Measurements from ENCODE around the gene KSR2. TPM values are rescaled to one million over a fixed set of nuclear protein-coding genes. Genes with fewer than 3 reads are reported as not detected.

The KSR2 gene
- total RNA-seq, 1 experiment from 2014 or later = not detected

- no peak overlapping the region for H3K27ac ChIP-seq (ENCODE audit: low read depth, low read length, poor library complexity, severe bottlenecking)
- H3K4me1 ChIP-seq (ENCODE audit: insufficient read depth, low read length, poor library complexity, severe bottlenecking) = no peaks in the 10 kb centered on the region
- DNase-seq (ENCODE audit: low spot score) = no peak
- CTCF ChIA-PET = no interaction called here
- H3K4me3 ChIP-seq (ENCODE audit: low read depth, low read length, poor library complexity, severe bottlenecking) = no peak overlapping the region
- TF ChIP-seq EZH2 (IDR thresholded peaks at IDR 0.05; ENCODE audit: borderline replicate concordance, low read depth, low read length, poor library complexity, severe bottlenecking) (no peak), CTCF (conservative IDR thresholded peaks at IDR 0.05; ENCODE audit: low read depth, low read length) (no peak)
- H3K9me3 ChIP-seq (ENCODE audit: low read depth, low read length, poor library complexity, severe bottlenecking) = no peaks in the 10 kb centered on the region
- POLR2A ChIA-PET (ENCODE audit: low non-redundant PET) = no interaction called here
- H3K27me3 ChIP-seq (replicated peaks; ENCODE audit: insufficient read depth, low read depth, low read length, poor library complexity) = peaks cover 23% of the 10 kb centered on the region
- intact Hi-C loops (cut with micrococcal nuclease; ENCODE audit: unreplicated experiment) = no loop called here
- no TSS peak for BruUV-seq (replicated peaks)
- H3K36me3 ChIP-seq (ENCODE audit: insufficient read depth, low read length, poor library complexity, severe bottlenecking) = no peaks in the 10 kb centered on the region
Measured at GRCh38 chr12:117714203-117714602, 254.6 kb downstream of the KSR2 start.

- intact Hi-C loops (cut with micrococcal nuclease; ENCODE audit: unreplicated experiment) = no loop called here
- Histone ChIP-seq H3K9me3 (ENCODE audit: low read depth, low read length, poor library complexity, severe bottlenecking) (no peaks in the 10 kb centered on the region), H3K27ac (ENCODE audit: low read depth, low read length, poor library complexity, severe bottlenecking) (no peak overlapping the region), H3K4me3 (ENCODE audit: low read depth, low read length, poor library complexity, severe bottlenecking) (no peak overlapping the region), H3K27me3 (replicated peaks; ENCODE audit: insufficient read depth, low read depth, low read length, poor library complexity) (peaks cover 16% of the 10 kb centered on the region), H3K36me3 (ENCODE audit: insufficient read depth, low read length, poor library complexity, severe bottlenecking) (no peaks in the 10 kb centered on the region), H3K4me1 (ENCODE audit: insufficient read depth, low read length, poor library complexity, severe bottlenecking) (no peaks in the 10 kb centered on the region)
- CTCF ChIA-PET = no interaction called here
- TF ChIP-seq CTCF (conservative IDR thresholded peaks at IDR 0.05; ENCODE audit: low read depth, low read length) (no peak), EZH2 (IDR thresholded peaks at IDR 0.05; ENCODE audit: borderline replicate concordance, low read depth, low read length, poor library complexity, severe bottlenecking) (no peak)
- no peak for DNase-seq (ENCODE audit: low spot score)
- no TSS peak for BruUV-seq (replicated peaks)
- POLR2A ChIA-PET (ENCODE audit: low non-redundant PET) = no interaction called here
Measured at GRCh38 chr12:117710121-117710520, 258.7 kb downstream of the KSR2 start.

GRCh38 chr12:117707861-117708260 is 260.9 kb downstream of the KSR2 start:
- ChIA-PET CTCF (no interaction called here), POLR2A (ENCODE audit: low non-redundant PET) (no interaction called here)
- TF ChIP-seq EZH2 (IDR thresholded peaks at IDR 0.05; ENCODE audit: borderline replicate concordance, low read depth, low read length, poor library complexity, severe bottlenecking) = no peak
- TF ChIP-seq CTCF (conservative IDR thresholded peaks at IDR 0.05; ENCODE audit: low read depth, low read length) = no peak
- no peak overlapping the region for H3K4me3 ChIP-seq (ENCODE audit: low read depth, low read length, poor library complexity, severe bottlenecking)
- no peaks in the 10 kb centered on the region for H3K9me3 ChIP-seq (ENCODE audit: low read depth, low read length, poor library complexity, severe bottlenecking)
- H3K27ac ChIP-seq (ENCODE audit: low read depth, low read length, poor library complexity, severe bottlenecking) = no peak overlapping the region
- H3K4me1 ChIP-seq (ENCODE audit: insufficient read depth, low read length, poor library complexity, severe bottlenecking) = no peaks in the 10 kb centered on the region
- H3K27me3 ChIP-seq (replicated peaks; ENCODE audit: insufficient read depth, low read depth, low read length, poor library complexity) = no peaks in the 10 kb centered on the region
- no peaks in the 10 kb centered on the region for H3K36me3 ChIP-seq (ENCODE audit: insufficient read depth, low read length, poor library complexity, severe bottlenecking)
- DNase-seq (ENCODE audit: low spot score) = no peak
- intact Hi-C loops (cut with micrococcal nuclease; ENCODE audit: unreplicated experiment) = no loop called here
- BruUV-seq (replicated peaks) = no TSS peak

All from A673 (cell line).